HG02981 (cell line): Measurements from ENCODE around the gene EEF1AKMT2.

Experiments used
- ATAC-seq: cut with Tn5 transposase; IDR thresholded peaks from one replicate; pipeline ENCODE4 v1.9.1; 2021; ENCODE audit warnings: mild to moderate bottlenecking, moderate library complexity; ENCODE audit not compliant: unreplicated experiment

EEF1AKMT2 gene

GRCh38 chr10:124739119-124739921, 52.4 kb downstream of the EEF1AKMT2 start:
- no peak for ATAC-seq

- ATAC-seq: no peak
Measured at GRCh38 chr10:124738441-124738840, 53.2 kb downstream of the EEF1AKMT2 start.

GRCh38 chr10:124737708-124738107, 54.0 kb downstream of the EEF1AKMT2 start:
- no peak for ATAC-seq

GRCh38 chr10:124737221-124737620, 54.5 kb downstream of the EEF1AKMT2 start:
- ATAC-seq: no peak

- ATAC-seq: no peak
Measured at GRCh38 chr10:124736491-124737136, 55.1 kb downstream of the EEF1AKMT2 start.

GRCh38 chr10:124735491-124736286, 56.0 kb downstream of the EEF1AKMT2 start:
- no peak for ATAC-seq

- no peak for ATAC-seq
Measured at GRCh38 chr10:124734311-124735166, 57.1 kb downstream of the EEF1AKMT2 start.

GRCh38 chr10:124733571-124734245, 58.0 kb downstream of the EEF1AKMT2 start:
- no peak for ATAC-seq

- ATAC-seq: peak; percentile 49
Measured at GRCh38 chr10:124732931-124733570, 58.6 kb downstream of the EEF1AKMT2 start.

GRCh38 chr10:124731551-124731950, 60.1 kb downstream of the EEF1AKMT2 start:
- no peak for ATAC-seq

- ATAC-seq: no peak
Measured at GRCh38 chr10:124730790-124731189, 60.9 kb downstream of the EEF1AKMT2 start.

GRCh38 chr10:124728830-124729661, 62.6 kb downstream of the EEF1AKMT2 start:
- no peak for ATAC-seq

- no peak for ATAC-seq
Measured at GRCh38 chr10:124728071-124728829, 63.4 kb downstream of the EEF1AKMT2 start.

- ATAC-seq: no peak
Measured at GRCh38 chr10:124727361-124727960, 64.2 kb downstream of the EEF1AKMT2 start.

GRCh38 chr10:124725791-124726190, 65.9 kb downstream of the EEF1AKMT2 start:
- ATAC-seq: no peak

GRCh38 chr10:124725171-124725631, 66.5 kb downstream of the EEF1AKMT2 start:
- ATAC-seq: no peak

GRCh38 chr10:124724279-124725027, 67.2 kb downstream of the EEF1AKMT2 start:
- ATAC-seq: no peak
